Endothelial cell of hepatic sinusoid (primary cell): ENCODE data around the gene PROX2.

Experiments
- in situ Hi-C: cut with HindIII; loops from 2 replicates; pipeline ENCODE4 v1.10.0; 2017; ENCODE audit warnings: low sequenced_read_pairs

The PROX2 gene

GRCh38 chr14:74852922-74853530 is 22.9 kb downstream of the PROX2 start:
- in situ Hi-C loops = no loop called here

DNA sequence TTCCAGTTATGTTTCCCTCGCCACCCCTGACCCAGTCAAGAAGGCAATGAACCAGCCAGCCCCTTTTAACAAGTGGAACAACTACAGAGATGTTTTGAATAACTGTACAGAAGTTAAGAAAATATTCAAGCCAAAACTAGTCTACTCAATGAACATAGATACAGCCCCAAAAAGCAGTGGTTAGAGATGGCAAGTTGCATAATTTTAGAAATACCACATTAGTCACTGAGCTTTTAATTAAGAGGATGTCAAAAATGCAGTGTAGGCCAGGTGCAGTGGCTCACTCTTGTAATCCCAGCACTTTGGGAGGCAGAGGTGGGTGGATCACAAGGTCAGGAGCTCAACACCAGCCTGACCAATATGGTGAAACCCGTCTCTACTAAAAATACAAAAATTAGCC is 27.2 kb downstream of the PROX2 start:
- in situ Hi-C loops = no loop called here

- in situ Hi-C loops = no loop called here
These were observed 28.8 kb downstream of the PROX2 start for GRCh38 chr14:74846968-74847665.

DNA sequence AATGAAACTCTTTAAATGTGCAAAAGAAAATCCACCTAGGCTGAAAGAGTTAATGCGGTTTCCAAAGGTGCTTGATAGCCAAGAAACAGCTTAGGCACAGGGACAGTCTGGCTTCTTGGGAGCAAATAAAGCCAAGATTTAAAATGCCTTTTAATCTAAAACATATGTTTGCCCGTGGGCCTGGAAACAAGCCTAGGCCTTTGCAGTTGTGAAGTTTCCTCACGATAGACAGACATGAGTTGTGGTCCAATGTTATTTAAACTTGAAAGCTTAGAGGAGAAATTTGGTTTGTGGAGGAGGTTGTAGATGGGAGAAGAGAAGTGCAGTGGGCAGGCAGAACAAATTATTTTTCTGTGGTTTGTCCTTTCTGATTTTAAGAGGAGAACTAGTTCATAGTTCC is 29.8 kb downstream of the PROX2 start:
- in situ Hi-C loops = no loop called here

DNA sequence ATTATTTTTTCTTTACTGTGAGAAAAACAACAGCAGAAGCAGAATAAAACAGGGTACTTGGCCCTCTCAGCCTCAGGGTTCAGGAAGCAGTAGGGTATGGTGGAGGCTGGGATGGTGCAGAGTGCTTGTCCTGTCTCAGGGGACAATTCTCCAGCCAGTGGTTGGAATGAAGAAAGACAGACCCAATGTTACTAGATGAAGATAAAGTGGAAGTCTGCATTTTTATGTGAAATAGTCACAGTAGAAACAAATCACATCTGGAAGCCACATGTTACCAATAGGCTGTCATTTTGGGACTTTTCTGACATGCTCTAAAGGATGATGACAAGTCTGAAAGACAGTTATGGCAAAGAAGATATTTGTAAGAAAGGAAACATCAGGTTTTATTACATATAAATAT is 32.3 kb downstream of the PROX2 start:
- in situ Hi-C loops = no loop called here

DNA sequence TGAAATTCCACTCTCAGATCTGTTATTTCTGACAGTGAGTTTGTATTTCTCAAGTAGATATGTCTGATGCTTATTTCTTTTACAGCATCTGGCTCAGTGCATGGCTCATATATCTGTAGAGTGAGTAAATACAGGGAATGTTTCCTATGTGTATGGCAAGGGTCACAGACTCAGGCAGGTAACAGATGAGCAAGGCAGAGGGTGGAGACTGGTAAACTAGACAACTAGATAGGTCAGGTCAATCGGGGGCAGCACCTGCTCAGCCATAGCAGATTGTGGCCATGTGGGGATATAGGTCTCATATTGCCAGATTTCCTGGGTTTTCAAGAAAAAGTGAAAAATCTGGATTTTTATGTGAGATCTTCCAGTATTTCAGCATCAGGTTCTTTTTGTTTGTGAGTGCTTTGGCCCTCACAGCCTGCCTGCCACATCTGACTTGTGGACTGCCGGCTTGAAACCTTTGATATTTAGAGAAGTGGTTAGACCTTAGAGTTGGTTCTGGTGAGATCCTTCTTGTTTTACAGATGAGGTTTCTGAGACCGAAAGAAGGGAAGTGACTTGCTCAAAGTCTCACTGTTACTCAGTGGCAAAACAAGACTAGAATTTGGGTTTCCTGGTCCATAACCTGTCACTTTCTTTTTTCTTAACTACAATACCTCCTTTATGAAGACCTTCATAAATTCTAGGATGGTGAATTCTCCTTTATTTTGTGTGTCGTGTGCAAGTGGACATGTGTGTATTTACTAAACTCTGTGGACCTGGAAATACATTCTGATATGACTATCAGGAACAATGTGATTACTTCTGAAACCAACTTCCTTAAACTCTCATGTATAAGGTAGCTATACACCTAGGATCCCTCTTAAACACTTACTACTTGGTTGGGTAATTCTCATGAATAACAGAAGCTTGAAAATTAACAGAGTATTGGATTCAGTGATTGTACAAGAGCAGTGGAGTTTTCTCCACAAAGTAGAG is 34.4 kb downstream of the PROX2 start:
- in situ Hi-C loops = no loop called here

GRCh38 chr14:74840603-74841030 is 35.3 kb downstream of the PROX2 start:
- in situ Hi-C loops = no loop called here

DNA sequence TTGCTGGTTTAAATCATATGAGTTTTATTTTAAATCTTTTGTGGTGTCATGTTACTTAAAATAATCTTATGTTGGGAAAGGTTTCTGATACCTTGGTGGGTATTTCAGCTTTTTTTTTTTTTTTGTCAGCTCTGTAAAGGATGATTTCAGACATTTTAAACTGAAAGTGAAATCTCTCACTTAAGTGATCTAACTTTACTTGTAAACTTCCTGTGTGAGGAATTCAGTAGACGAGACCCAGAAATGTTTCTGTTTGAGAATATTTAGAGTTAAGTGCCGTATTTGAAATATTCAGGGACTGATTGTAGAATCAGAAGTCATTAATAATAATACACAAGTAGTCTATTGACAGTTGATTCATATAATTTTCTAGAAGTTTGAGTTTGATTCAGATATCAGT is 37.8 kb downstream of the PROX2 start:
- in situ Hi-C loops = no loop called here

DNA sequence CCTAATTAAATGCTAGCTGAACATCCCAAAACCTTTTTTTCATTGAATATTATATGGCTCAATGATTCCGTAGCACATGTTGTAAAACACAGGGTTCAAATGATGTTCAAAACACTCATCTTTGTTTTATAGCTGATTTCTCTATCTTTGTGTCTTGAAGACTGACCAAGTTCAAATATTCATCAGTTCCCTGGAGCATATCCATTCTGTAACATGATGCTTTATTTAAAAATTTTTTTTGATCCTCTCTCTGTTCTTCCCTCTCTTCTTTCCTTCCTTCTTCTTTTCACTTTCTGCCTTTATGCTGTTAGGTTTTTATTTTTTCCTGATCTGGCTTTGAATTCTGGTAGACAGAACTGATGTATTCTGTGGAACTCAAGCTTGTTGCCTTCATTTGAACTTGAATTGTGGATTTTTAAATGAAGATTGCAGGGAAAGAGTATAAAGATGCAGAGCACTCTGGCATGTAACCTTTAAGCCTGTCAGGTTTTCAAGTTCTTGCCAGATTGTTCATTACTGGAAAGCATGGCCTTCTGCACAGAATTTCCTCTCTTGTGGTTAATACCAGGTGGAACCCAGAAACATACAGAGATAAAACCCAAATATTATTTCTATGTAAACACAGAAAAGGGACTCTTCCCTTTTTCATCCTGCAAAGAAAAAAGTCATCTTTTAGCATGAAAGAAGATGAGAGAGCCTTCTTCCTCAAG is 39.5 kb downstream of the PROX2 start:
- in situ Hi-C loops = no loop called here

DNA sequence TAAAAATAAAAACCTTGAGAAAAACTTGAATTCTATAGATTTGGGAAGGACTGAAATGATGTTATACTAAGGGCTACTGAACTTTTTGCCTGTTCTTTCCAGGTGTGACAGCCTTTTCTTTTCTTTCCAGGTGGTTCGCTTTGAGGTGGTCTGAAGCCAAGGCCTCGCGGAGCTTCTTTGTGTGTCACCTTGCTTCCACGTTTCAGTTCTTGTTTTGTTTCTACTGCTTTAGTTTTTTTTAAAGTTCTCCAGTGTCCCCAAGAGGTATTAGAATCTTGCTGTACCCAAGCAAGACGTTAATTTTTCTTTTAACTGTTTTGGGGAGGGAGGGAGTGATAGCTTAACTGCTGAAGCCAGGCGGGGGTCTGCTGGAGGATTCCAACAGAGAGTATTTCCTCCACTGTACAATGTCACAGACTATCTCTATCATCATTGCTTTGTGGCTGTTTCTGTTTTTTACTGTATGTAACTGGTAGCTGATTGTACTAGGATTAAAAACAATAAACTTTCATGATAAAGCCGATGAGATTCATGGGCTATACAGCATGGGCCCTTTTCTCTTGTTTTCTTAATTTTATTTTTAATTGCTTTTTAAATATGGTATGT is 40.2 kb downstream of the PROX2 start:
- in situ Hi-C loops = no loop called here

GRCh38 chr14:74834692-74835392 is 41.1 kb downstream of the PROX2 start:
- in situ Hi-C loops = no loop called here

GRCh38 chr14:74832849-74833248 is 43.1 kb downstream of the PROX2 start:
- in situ Hi-C loops = no loop called here

DNA sequence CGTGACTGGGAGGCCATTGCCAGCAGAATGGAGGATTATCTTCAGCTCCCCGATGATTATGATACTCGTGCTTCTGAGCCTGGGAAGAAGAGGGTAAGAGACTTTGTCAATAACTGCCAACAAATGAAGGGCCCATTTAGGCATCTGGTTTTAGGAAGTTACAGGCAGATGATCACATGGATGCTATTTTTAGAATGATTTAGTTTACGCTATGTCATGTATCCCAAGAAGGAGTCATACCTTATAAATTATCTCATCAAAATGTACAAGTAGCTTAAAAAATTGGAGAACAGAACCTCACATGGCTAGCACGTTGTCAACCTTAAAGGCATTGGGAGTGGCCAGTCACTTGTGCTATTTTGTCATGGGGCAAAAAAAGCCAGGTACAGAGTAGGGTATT is 46.7 kb downstream of the PROX2 start:
- in situ Hi-C loops = no loop called here

- in situ Hi-C loops = no loop called here
These were observed 49.4 kb downstream of the PROX2 start for GRCh38 chr14:74826574-74826973.
